Peyer's patch (tissue), 4 donors: Measurements from ENCODE around the gene CBLB.

ENCODE experiments used
- POLR2A ChIP-seq, 2 donors: fragments of 450-650 bp; IDR thresholded peaks; one replicate each; pipeline ENCODE4 v1.5.1; 2017; ENCODE audit warnings: antibody characterized with exemption in 2 of 2, mild to moderate bottlenecking in 2 of 2, moderate library complexity in 2 of 2
- TF ChIP-seq, protein P1 (sequence below), 6 experiments: fragments of 450-650 bp in 4 of 6; fragments of 200-600 bp in 2 of 6; sonication (generic) in 1 of 6; IDR thresholded peaks; one replicate each; pipeline ENCODE4 v1.5.1; 2017 to 2019; ENCODE audit warnings: antibody characterized with exemption in 6 of 6, mild to moderate bottlenecking in 3 of 6, moderate library complexity in 1 of 6

DNA sequence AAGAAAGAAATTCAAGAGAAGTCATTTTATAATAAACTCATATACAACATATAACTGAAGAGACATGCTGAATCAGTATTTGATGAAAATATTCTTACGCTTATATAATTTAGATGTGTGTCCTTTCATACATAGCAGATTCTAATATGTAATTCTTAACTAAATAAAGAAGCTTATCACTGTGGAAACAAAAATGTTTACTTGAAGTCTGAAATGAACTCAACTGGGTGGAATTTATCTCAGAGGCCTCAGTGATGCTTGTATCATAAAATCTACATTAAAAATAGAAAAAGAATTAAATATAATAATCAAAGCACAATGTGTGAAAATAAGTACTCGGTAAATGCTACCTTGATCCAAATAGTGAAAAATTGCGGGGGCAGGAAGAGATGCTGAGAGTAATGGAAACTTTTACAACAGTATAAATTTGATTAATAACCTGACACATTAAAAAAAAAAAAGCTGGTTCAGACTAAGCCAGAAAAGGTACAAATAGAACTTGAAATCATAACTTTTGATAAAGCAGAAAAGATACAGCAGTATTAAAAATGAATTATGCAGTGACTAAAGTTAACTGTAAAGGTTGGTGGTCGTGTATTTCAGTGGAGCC lies 12.0 kb upstream of the CBLB start:
- TF ChIP-seq, protein P1, sequence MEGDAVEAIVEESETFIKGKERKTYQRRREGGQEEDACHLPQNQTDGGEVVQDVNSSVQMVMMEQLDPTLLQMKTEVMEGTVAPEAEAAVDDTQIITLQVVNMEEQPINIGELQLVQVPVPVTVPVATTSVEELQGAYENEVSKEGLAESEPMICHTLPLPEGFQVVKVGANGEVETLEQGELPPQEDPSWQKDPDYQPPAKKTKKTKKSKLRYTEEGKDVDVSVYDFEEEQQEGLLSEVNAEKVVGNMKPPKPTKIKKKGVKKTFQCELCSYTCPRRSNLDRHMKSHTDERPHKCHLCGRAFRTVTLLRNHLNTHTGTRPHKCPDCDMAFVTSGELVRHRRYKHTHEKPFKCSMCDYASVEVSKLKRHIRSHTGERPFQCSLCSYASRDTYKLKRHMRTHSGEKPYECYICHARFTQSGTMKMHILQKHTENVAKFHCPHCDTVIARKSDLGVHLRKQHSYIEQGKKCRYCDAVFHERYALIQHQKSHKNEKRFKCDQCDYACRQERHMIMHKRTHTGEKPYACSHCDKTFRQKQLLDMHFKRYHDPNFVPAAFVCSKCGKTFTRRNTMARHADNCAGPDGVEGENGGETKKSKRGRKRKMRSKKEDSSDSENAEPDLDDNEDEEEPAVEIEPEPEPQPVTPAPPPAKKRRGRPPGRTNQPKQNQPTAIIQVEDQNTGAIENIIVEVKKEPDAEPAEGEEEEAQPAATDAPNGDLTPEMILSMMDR (IDR thresholded peaks at IDR 0.05) = no peak
- no peak for TF ChIP-seq POLR2A (IDR thresholded peaks at IDR 0.05)
